ENCODE results near the gene BRWD1.

Gene BRWD1

DNA sequence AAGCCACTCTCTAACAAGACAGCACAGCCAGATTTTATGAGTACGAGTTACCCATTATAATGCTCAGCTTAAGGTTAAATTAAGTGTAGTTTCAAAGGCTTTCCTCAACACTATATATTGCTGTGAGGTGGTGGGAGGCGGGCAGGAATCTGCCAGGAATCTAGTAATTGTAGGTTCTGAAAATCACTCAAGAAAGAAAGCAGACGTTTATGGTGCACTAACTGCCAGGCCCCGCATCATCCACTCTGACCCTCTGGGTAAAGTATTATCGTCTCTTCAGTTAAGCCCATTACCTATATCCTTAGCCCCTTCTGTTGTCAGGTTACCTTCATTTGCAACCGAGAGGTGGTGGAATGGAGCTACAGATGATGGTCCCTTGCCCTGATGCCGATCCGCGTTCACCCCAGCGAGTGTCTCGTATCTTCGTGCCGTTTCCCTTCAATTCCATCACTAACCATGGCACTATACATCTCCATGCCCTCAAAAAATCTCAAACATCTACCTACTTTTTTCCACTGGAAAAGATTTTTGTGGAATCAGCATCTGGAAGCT, 23.1 kb upstream of the BRWD1 start:
- H3K4me3 ChIP-seq (ENCODE audit: low read depth, low read length), result no peak overlapping the region
- TF ChIP-seq CTCF (IDR thresholded peaks at IDR 0.05; ENCODE audit: low read depth, low read length), result no peak
- H3K27me3 ChIP-seq, result no peaks in the 10 kb centered on the region
- no peaks in the 10 kb centered on the region for H3K4me1 ChIP-seq
- peaks cover 10% of the 10 kb centered on the region for H3K36me3 ChIP-seq
- H3K9me3 ChIP-seq, result no peaks in the 10 kb centered on the region
- DNase-seq, result no peak

GRCh38 chr21:39334611-39335010, 21.2 kb upstream of the BRWD1 start:
- Histone ChIP-seq H3K4me1 (no peaks in the 10 kb centered on the region), H3K36me3 (no peaks in the 10 kb centered on the region), H3K4me3 (ENCODE audit: low read depth, low read length) (no peak overlapping the region), H3K27me3 (no peaks in the 10 kb centered on the region), H3K9me3 (no peaks in the 10 kb centered on the region)
- no peak for TF ChIP-seq CTCF (IDR thresholded peaks at IDR 0.05; ENCODE audit: low read depth, low read length)
- DNase-seq, result no peak

GRCh38 chr21:39332175-39332574, 18.7 kb upstream of the BRWD1 start:
- H3K9me3 ChIP-seq, result no peaks in the 10 kb centered on the region
- no peak overlapping the region; the same call in 1 of the 2 replicates for H3K4me3 ChIP-seq (ENCODE audit: low read depth, low read length)
- TF ChIP-seq CTCF (IDR thresholded peaks at IDR 0.05; ENCODE audit: low read depth, low read length), result no peak
- H3K4me1 ChIP-seq, result no peaks in the 10 kb centered on the region
- peak; percentile 37 for DNase-seq
- H3K36me3 ChIP-seq, result no peaks in the 10 kb centered on the region
- no peaks in the 10 kb centered on the region for H3K27me3 ChIP-seq

DNA sequence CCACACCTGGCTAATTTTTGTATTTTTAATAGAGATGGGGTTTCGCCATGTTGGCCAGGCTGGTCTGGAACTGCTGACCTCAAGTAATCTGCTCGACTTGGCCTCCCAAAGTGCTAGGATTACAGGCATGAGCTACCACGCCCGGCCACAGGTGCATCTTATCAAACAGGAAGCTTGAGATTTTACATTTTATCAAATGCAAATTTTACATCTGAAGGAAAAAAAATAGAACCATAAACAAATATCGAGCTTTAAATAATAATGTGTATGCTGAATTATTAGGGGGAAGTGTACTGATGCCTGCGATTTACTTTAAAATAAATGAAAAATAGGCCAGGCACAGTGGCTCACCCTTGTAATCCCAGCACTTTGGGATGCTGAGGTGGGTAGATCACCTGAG, 16.6 kb upstream of the BRWD1 start:
- H3K4me3 ChIP-seq (ENCODE audit: low read depth, low read length), result no peak overlapping the region
- H3K4me1 ChIP-seq, result no peaks in the 10 kb centered on the region
- TF ChIP-seq CTCF (IDR thresholded peaks at IDR 0.05; ENCODE audit: low read depth, low read length), result no peak
- no peaks in the 10 kb centered on the region for H3K9me3 ChIP-seq
- DNase-seq, result no peak
- H3K36me3 ChIP-seq, result no peaks in the 10 kb centered on the region
- H3K27me3 ChIP-seq, result no peaks in the 10 kb centered on the region

GRCh38 chr21:39327727-39328126, 14.3 kb upstream of the BRWD1 start:
- no peak overlapping the region for H3K4me3 ChIP-seq (ENCODE audit: low read depth, low read length)
- H3K9me3 ChIP-seq, result no peaks in the 10 kb centered on the region
- no peaks in the 10 kb centered on the region for H3K27me3 ChIP-seq
- H3K36me3 ChIP-seq, result no peaks in the 10 kb centered on the region
- no peak for TF ChIP-seq CTCF (IDR thresholded peaks at IDR 0.05; ENCODE audit: low read depth, low read length)
- no peak for DNase-seq
- H3K4me1 ChIP-seq, result no peaks in the 10 kb centered on the region

DNA sequence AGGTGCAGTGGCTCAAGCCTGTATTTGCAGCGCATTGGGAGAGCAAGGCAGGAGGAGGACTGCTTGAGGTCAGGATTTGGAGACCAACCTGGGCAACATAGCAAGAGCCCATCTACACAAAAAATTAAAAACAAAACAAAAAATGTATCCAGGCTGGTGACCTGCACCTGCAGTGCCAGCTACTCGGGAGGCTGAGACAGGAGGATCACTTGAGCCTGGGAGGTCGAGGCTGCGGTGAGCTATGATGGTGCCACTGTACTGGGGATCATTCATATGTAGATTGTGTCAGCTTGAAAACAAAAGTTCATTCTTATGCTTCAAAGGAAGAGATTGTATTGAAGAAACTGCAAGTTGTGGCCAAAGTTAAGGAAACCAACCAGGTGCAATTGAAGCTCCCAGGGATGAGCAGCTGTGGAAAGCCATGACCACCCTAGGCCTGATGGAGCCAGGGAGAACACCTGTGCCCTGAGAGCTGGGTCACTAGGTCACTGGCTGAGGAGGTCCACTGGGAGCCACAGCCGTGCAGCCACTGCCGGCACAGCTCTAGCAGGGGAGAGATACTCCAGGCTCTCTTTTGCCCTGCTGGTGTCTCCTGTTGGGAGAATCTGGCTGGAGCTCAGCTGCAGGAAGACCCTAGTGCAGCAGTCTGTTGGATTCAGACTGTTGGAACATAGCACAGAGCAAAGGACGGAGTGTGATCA, 13.3 kb upstream of the BRWD1 start:
- TF ChIP-seq CTCF (IDR thresholded peaks at IDR 0.05; ENCODE audit: low read depth, low read length), result no peak
- no peaks in the 10 kb centered on the region for H3K36me3 ChIP-seq
- no peaks in the 10 kb centered on the region for H3K9me3 ChIP-seq
- H3K27me3 ChIP-seq, result no peaks in the 10 kb centered on the region
- DNase-seq, result no peak
- H3K4me1 ChIP-seq, result no peaks in the 10 kb centered on the region
- H3K4me3 ChIP-seq (ENCODE audit: low read depth, low read length), result no peak overlapping the region
